ENCODE results near the gene CPLANE2. TPM values are rescaled to one million over a fixed set of nuclear protein-coding genes. Genes with fewer than 3 reads are reported as not detected.
"Not testable (repeated sequence)": the region's sequence is repeated elsewhere in the genome, so short reads cannot be mapped to it uniquely, and the experiment has no call there.

The CPLANE2 gene
- total RNA-seq, 6 experiments from 2014 or later, result 2.2 to 4.4 (median 3.1) TPM

- H3K4me1 ChIP-seq, result no peaks in the 10 kb centered on the region
- H3K27me3 ChIP-seq, result no peaks in the 10 kb centered on the region
- TF ChIP-seq POLR2A (IDR thresholded peaks at IDR 0.05), result no peak
- TF ChIP-seq, protein P1, sequence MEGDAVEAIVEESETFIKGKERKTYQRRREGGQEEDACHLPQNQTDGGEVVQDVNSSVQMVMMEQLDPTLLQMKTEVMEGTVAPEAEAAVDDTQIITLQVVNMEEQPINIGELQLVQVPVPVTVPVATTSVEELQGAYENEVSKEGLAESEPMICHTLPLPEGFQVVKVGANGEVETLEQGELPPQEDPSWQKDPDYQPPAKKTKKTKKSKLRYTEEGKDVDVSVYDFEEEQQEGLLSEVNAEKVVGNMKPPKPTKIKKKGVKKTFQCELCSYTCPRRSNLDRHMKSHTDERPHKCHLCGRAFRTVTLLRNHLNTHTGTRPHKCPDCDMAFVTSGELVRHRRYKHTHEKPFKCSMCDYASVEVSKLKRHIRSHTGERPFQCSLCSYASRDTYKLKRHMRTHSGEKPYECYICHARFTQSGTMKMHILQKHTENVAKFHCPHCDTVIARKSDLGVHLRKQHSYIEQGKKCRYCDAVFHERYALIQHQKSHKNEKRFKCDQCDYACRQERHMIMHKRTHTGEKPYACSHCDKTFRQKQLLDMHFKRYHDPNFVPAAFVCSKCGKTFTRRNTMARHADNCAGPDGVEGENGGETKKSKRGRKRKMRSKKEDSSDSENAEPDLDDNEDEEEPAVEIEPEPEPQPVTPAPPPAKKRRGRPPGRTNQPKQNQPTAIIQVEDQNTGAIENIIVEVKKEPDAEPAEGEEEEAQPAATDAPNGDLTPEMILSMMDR (IDR thresholded peaks at IDR 0.05), result no peak
- H3K4me3 ChIP-seq, result no peak overlapping the region
- peaks cover 0 to 5% (median 0%) of the 10 kb centered on the region in 4 donors for H3K36me3 ChIP-seq
- intact Hi-C loops (cut with DNase I), result no loop called here
- DNase-seq (no peak), ATAC-seq (no peak)
- WGBS (ENCODE audit: insufficient coverage, low coverage, low lambda C conversion rate, missing lambda C conversion rate), result 92% methylated on average over 1 of the region's 1 CpG
- H3K9me3 ChIP-seq, result no peaks in the 10 kb centered on the region
- no peak overlapping the region for H3K27ac ChIP-seq
Observed at GRCh38 chr1:16260814-16261213, 23.8 kb upstream of the CPLANE2 start.

- DNase-seq, result no peak
- ATAC-seq, result no peak
- H3K9me3 ChIP-seq, result no peaks in the 10 kb centered on the region
- no peak overlapping the region for H3K27ac ChIP-seq
- TF ChIP-seq, protein P1 (IDR thresholded peaks at IDR 0.05), result no peak
- no peak for TF ChIP-seq POLR2A (IDR thresholded peaks at IDR 0.05)
- H3K4me1 ChIP-seq, result peaks cover 0 to 12% (median 8%) of the 10 kb centered on the region in 4 donors
- H3K36me3 ChIP-seq, result peaks cover 0 to 17% (median 0%) of the 10 kb centered on the region in 4 donors
- 100% methylated on average over 9 of the region's 9 CpGs for WGBS (ENCODE audit: insufficient coverage, low coverage, low lambda C conversion rate, missing lambda C conversion rate)
- no peak overlapping the region for H3K4me3 ChIP-seq
- no peaks in the 10 kb centered on the region for H3K27me3 ChIP-seq
- intact Hi-C loops (cut with DNase I), result loop anchor here in 1 of 2 donors (10.0 kb wide), 1 partner anchor 96 kb away; the partner anchor contains the start of gene FBXO42
Observed at GRCh38 chr1:16258591-16259135, 21.7 kb upstream of the CPLANE2 start.

DNA sequence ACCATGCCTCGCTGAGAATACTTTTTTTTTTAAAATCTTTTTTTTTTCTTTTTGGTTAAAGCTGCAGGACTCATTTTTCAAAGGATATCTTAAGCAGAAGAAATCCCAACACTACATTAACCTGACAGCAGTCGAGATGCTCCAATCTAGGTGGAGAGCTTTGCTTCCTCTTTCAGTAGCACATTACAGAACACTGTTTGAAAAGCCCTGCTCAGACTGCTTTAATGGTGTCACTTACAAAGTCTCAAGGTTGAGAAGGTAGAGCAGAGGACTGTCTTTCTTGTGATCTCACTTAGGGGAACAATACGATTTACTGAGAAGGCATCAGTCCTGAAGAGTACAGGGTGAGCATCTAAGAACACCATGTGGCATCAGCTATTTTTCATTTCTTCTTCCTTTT is 21.0 kb upstream of the CPLANE2 start:
- Histone ChIP-seq H3K27me3 (no peaks in the 10 kb centered on the region), H3K4me3 (no peak overlapping the region), H3K27ac (no peak overlapping the region), H3K36me3 (peaks cover 0 to 17% (median 1%) of the 10 kb centered on the region in 4 donors), H3K9me3 (no peaks in the 10 kb centered on the region), H3K4me1 (peaks cover 0 to 14% (median 8%) of the 10 kb centered on the region in 4 donors)
- ATAC-seq (no peak), DNase-seq (no peak)
- 98% methylated on average over 3 of the region's 3 CpGs for WGBS (ENCODE audit: insufficient coverage, low coverage, low lambda C conversion rate, missing lambda C conversion rate)
- TF ChIP-seq POLR2A (IDR thresholded peaks at IDR 0.05), result no peak
- TF ChIP-seq, protein P1 (IDR thresholded peaks at IDR 0.05), result no peak
- intact Hi-C loops (cut with DNase I), result loop anchor here in 1 of 2 donors (10.0 kb wide), 1 partner anchor 97 kb away; the partner anchor contains the start of gene FBXO42

DNA sequence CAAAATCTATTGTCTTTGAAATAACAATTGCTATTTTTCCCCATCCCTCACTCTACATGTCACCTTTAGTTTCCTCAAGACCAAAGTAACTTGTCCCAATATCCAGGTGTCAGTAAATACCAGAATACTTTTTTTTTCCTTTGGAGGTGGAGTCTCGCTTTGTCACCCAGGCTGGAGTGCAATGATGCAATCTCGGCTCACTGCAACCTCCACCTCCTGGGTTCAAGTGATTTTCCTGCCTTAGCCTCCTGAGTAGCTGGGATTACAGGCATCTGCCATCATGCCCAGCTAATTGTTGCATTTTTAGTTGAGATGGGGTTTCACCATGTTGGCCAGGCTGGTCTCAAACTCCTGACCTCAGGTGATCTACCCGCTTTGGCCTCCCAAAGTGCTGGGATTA is 20.6 kb upstream of the CPLANE2 start:
- peaks cover 0 to 17% (median 2%) of the 10 kb centered on the region in 4 donors for H3K36me3 ChIP-seq
- H3K27me3 ChIP-seq, ATAC-seq, H3K4me3 ChIP-seq, DNase-seq, H3K9me3 ChIP-seq, H3K27ac ChIP-seq: not testable (repeated sequence)
- WGBS (ENCODE audit: insufficient coverage, low coverage, low lambda C conversion rate, missing lambda C conversion rate), result 93% methylated on average over 1 of the region's 3 CpGs
- intact Hi-C loops (cut with DNase I), result loop anchor here in 1 of 2 donors (10.0 kb wide), 1 partner anchor 97 kb away; the partner anchor contains the start of gene FBXO42
- peaks cover 0 to 14% (median 8%) of the 10 kb centered on the region in 4 donors for H3K4me1 ChIP-seq

- Histone ChIP-seq H3K4me3 (no peak overlapping the region), H3K27ac (no peak overlapping the region), H3K4me1 (peaks cover 0 to 14% (median 8%) of the 10 kb centered on the region in 4 donors), H3K27me3 (no peaks in the 10 kb centered on the region), H3K36me3 (peaks cover 0 to 24% (median 2%) of the 10 kb centered on the region in 4 donors), H3K9me3 (no peaks in the 10 kb centered on the region)
- DNase-seq (no peak), ATAC-seq (no peak)
- 88% methylated on average over 3 of the region's 4 CpGs for WGBS (ENCODE audit: insufficient coverage, low coverage, low lambda C conversion rate, missing lambda C conversion rate)
- intact Hi-C loops (cut with DNase I), result loop anchor here in 1 of 2 donors (10.0 kb wide), 1 partner anchor 98 kb away; the partner anchor contains the start of gene FBXO42
- TF ChIP-seq, protein P1 (IDR thresholded peaks at IDR 0.05), result no peak
- no peak for TF ChIP-seq POLR2A (IDR thresholded peaks at IDR 0.05)
Observed at GRCh38 chr1:16256478-16256877, 19.5 kb upstream of the CPLANE2 start.
